IPS-18c (cell line): ENCODE data around the gene STARD10.

ENCODE experiments used
- H3K4me3 ChIP-seq: 2 replicates; pipeline ENCODE4 v1.7.0; 2013; ENCODE audit warnings: low read depth, mild to moderate bottlenecking, low read length, moderate library complexity; ENCODE audit not compliant: insufficient read depth
- H3K9me3 ChIP-seq: one replicate; pipeline ENCODE4 v1.6.1; 2013; ENCODE audit warnings: mild to moderate bottlenecking, low read length, moderate library complexity; ENCODE audit not compliant: control insufficient read depth, insufficient read depth

The STARD10 gene

GRCh38 chr11:72793425-72794367, at the start of gene STARD10:
STARD10 (minus strand) TSS chr11:72794047; CDS start chr11:72781181, 12,866 bp downstream.
- Histone ChIP-seq H3K4me3 (peak within 1 kb of the TSS; percentile 89), H3K9me3 (no peaks in the 10 kb centered on the region)

GRCh38 chr11:72842653-72843330, 48.9 kb upstream of the STARD10 start:
- Histone ChIP-seq H3K9me3 (no peaks in the 10 kb centered on the region), H3K4me3 (no peak overlapping the region)

GRCh38 chr11:72842126-72842525, 48.3 kb upstream of the STARD10 start:
- Histone ChIP-seq H3K4me3 (no peak overlapping the region), H3K9me3 (no peaks in the 10 kb centered on the region)

GRCh38 chr11:72841397-72841796, 47.5 kb upstream of the STARD10 start:
- no peak overlapping the region for H3K4me3 ChIP-seq
- no peaks in the 10 kb centered on the region for H3K9me3 ChIP-seq

GRCh38 chr11:72840780-72841179, 46.9 kb upstream of the STARD10 start:
- H3K9me3 ChIP-seq: no peaks in the 10 kb centered on the region
- H3K4me3 ChIP-seq: no peak overlapping the region

GRCh38 chr11:72838691-72839305, 45.0 kb upstream of the STARD10 start:
- H3K9me3 ChIP-seq: no peaks in the 10 kb centered on the region

GRCh38 chr11:72836111-72836510, 42.3 kb upstream of the STARD10 start:
- no peaks in the 10 kb centered on the region for H3K9me3 ChIP-seq

More at GRCh38 chr11:72838691-72839305, 45.0 kb upstream of the STARD10 start:
- no peak overlapping the region for H3K4me3 ChIP-seq

GRCh38 chr11:72834905-72835304, 41.1 kb upstream of the STARD10 start:
- H3K4me3 ChIP-seq: no peak overlapping the region
- H3K9me3 ChIP-seq: no peaks in the 10 kb centered on the region

More at GRCh38 chr11:72836111-72836510, 42.3 kb upstream of the STARD10 start:
- H3K4me3 ChIP-seq: no peak overlapping the region

- H3K4me3 ChIP-seq: no peak overlapping the region
Observed at GRCh38 chr11:72833811-72834493, 40.1 kb upstream of the STARD10 start.

GRCh38 chr11:72833083-72833733, 39.4 kb upstream of the STARD10 start:
- no peak overlapping the region for H3K4me3 ChIP-seq
- no peaks in the 10 kb centered on the region for H3K9me3 ChIP-seq

More at GRCh38 chr11:72833811-72834493, 40.1 kb upstream of the STARD10 start:
- no peaks in the 10 kb centered on the region for H3K9me3 ChIP-seq

- Histone ChIP-seq H3K4me3 (no peak overlapping the region), H3K9me3 (no peaks in the 10 kb centered on the region)
Observed at GRCh38 chr11:72832301-72833082, 38.6 kb upstream of the STARD10 start.

GRCh38 chr11:72831521-72832300, 37.9 kb upstream of the STARD10 start:
- Histone ChIP-seq H3K9me3 (no peaks in the 10 kb centered on the region), H3K4me3 (no peak overlapping the region)

GRCh38 chr11:72829884-72830533, 36.2 kb upstream of the STARD10 start:
- Histone ChIP-seq H3K4me3 (no peak overlapping the region), H3K9me3 (no peaks in the 10 kb centered on the region)

- Histone ChIP-seq H3K4me3 (no peak overlapping the region), H3K9me3 (no peaks in the 10 kb centered on the region)
Observed at GRCh38 chr11:72829178-72829577, 35.3 kb upstream of the STARD10 start.

- no peaks in the 10 kb centered on the region for H3K9me3 ChIP-seq
- no peak overlapping the region for H3K4me3 ChIP-seq
Observed at GRCh38 chr11:72828692-72829101, 34.9 kb upstream of the STARD10 start.
